Fibroblast of lung (primary cell): Measurements from ENCODE around the gene RAB6A. TPM values are rescaled to one million over a fixed set of nuclear protein-coding genes. Genes with fewer than 3 reads are reported as not detected.

Experiments used
- DNase-seq, 2 donors: peaks; one replicate each; pipeline versions ENCODE4 v3.0.0 to v3.0.0-alpha.2; 2010; ENCODE audit warnings: low read depth in 2 of 2
- H2AFZ ChIP-seq: 2 replicates; pipeline ENCODE4 v1.5.1; 2012; ENCODE audit warnings: low read length, control low read depth, inconsistent platforms
- H3K27ac ChIP-seq: 2 replicates; pipeline ENCODE4 v1.5.1; 2011; ENCODE audit warnings: low read length, control low read depth; ENCODE audit not compliant: insufficient read depth
- H3K27me3 ChIP-seq: 2 replicates; pipeline ENCODE4 v1.5.1; 2011; ENCODE audit warnings: mild to moderate bottlenecking, low read length; ENCODE audit not compliant: control insufficient read depth, insufficient read depth
- H3K36me3 ChIP-seq: 2 replicates; pipeline ENCODE4 v1.5.1; 2011; ENCODE audit warnings: low read length; ENCODE audit not compliant: control insufficient read depth, insufficient read depth
- H3K4me1 ChIP-seq: 2 replicates; pipeline ENCODE4 v1.5.1; 2011; ENCODE audit warnings: low read length; ENCODE audit not compliant: control insufficient read depth, insufficient read depth; ENCODE audit errors: extremely low read depth
- H3K4me2 ChIP-seq: 2 replicates; pipeline ENCODE4 v1.5.1; 2011; ENCODE audit warnings: low read length, control low read depth; ENCODE audit not compliant: insufficient read depth; ENCODE audit errors: extremely low read depth
- H3K4me3 ChIP-seq, 4 experiments: fragments of 200-600 bp in 1 of 4; sonication (generic) in 1 of 4; replicated peaks in 1 of 4; 2 replicates each; pipeline ENCODE4 v1.5.1; 2011 to 2016; ENCODE audit warnings: low read length in 4 of 4, low read depth in 3 of 4, mild to moderate bottlenecking in 3 of 4, control low read depth in 2 of 4, inconsistent platforms in 1 of 4, mixed read lengths in 1 of 4; ENCODE audit not compliant: insufficient read depth in 1 of 4; ENCODE audit errors: control extremely low read depth in 1 of 4
- H3K79me2 ChIP-seq: 2 replicates; pipeline ENCODE4 v1.5.1; 2012; ENCODE audit warnings: mild to moderate bottlenecking, low read length, inconsistent platforms; ENCODE audit not compliant: control insufficient read depth, insufficient read depth
- H3K9ac ChIP-seq: 2 replicates; pipeline ENCODE4 v1.5.1; 2011; ENCODE audit warnings: mild to moderate bottlenecking, low read length, control low read depth; ENCODE audit not compliant: insufficient read depth
- H3K9me3 ChIP-seq: 2 replicates; pipeline ENCODE4 v1.5.1; 2012; ENCODE audit warnings: low read depth, low read length; ENCODE audit not compliant: control insufficient read depth, insufficient read depth
- H4K20me1 ChIP-seq: 2 replicates; pipeline ENCODE4 v1.5.1; 2011; ENCODE audit warnings: low read length; ENCODE audit not compliant: control insufficient read depth, insufficient read depth; ENCODE audit errors: extremely low read depth
- CTCF ChIP-seq, 2 donors: IDR thresholded peaks in 1 of 2; conservative IDR thresholded peaks in 1 of 2; 1 replicate in 1 of 2; 2 replicates in 1 of 2; pipeline ENCODE4 v1.5.1; 2011 to 2012; ENCODE audit warnings: low read length in 2 of 2, control low read depth in 1 of 2, inconsistent platforms in 1 of 2, low read depth in 1 of 2, mild to moderate bottlenecking in 1 of 2
- EZH2 ChIP-seq: IDR thresholded peaks from 2 replicates; pipeline ENCODE4 v1.5.1; 2012; ENCODE audit warnings: low read length, control low read depth, mild to moderate bottlenecking; ENCODE audit errors: missing control alignments
- polyA plus RNA-seq, 2 donors: library from polyadenylated mRNA; depleted of rRNA in 1 of 2; stranded (reverse) in 1 of 2; unstranded in 1 of 2; fragments of >200 nt; gene quantifications; 2 replicates each; pipeline ENCODE4 v1.2.1, GENCODE V29; 2011 to 2012; ENCODE audit warnings: missing spikeins in 1 of 2
- total RNA-seq: library from RNA; depleted of rRNA; stranded (reverse); fragments of >200 nt; gene quantifications from 2 replicates; pipeline ENCODE4 v1.2.1, GENCODE V29; 2014

RAB6A gene
- total and polyA plus RNA-seq, 2 donors (not counting 1 experiment from before 2014, with no cell fraction given) = 103 to 255 TPM

DNA sequence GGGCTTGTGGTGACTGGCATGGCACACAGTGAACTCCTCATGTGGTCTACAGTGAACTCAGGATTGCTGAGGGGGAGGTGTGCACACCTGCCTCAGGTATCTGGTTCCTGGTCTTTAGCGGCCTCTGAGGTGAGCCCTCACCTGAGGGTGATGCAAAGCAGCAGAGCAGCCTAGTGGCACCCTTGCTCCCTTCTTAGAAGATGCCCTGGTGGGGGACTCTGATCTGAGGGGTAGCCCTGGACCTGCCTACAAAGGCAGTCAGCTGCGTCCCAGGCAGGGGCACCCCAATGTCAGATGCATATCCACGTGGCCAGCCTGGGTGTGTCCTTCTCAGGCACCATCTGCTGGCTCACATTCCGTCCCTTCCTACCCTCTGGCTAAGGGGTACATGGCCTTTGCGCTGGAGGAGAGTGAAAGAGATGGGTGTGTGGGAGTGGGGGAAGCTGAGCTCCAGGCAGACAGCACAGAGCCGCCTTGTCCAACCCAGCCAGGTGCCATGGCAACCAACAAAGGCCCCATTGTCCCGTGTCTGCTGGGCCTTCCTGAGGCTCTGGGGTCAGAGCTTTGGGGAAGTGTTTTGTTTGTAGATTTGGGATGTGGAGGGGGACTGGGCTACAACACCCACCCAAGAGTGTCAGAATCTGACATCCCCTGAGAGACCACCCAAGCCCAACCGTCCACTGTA lies 108.7 kb downstream of the RAB6A start:
- no peak for TF ChIP-seq CTCF (conservative IDR thresholded peaks at IDR 0.05 in 1 of 2, IDR thresholded peaks at IDR 0.05 in 1 of 2; ENCODE audit: low read depth in 1 of 2, low read length in 2 of 2)
- TF ChIP-seq EZH2 = no peak
- Histone ChIP-seq H3K36me3 (no peaks in the 10 kb centered on the region), H4K20me1 (no peaks in the 10 kb centered on the region), H3K4me1 (no peaks in the 10 kb centered on the region), H3K27ac (no peak overlapping the region), H2AFZ (no peak overlapping the region), H3K4me3 (no peak overlapping the region), H3K27me3 (peaks cover 5% of the 10 kb centered on the region), H3K9me3 (no peaks in the 10 kb centered on the region), H3K79me2 (no peaks in the 10 kb centered on the region), H3K4me2 (no peak overlapping the region), H3K9ac (no peak overlapping the region)
- DNase-seq = no peak

DNA sequence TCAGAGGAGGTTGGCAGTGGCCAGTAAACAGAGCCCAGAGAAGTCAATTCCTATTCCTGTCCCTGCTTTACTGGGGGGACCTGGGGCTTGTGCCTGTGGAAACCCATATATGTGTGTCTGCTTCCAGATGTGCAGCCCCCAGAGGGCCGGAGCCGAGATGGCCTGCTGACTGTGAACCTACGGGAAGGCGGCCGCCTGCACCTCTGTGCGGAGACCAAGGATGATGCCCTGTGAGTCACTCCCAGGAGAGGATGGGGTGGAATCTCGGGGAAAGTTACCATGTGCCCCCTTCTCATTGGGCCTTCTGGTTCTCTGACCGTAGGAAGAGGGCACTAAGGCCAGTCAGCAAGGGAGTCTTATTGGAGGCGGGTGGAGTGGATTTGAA lies 109.2 kb downstream of the RAB6A start:
- Histone ChIP-seq H3K27ac (no peak overlapping the region), H3K9me3 (no peaks in the 10 kb centered on the region), H3K36me3 (no peaks in the 10 kb centered on the region), H3K4me1 (no peaks in the 10 kb centered on the region), H3K9ac (no peak overlapping the region), H2AFZ (no peak overlapping the region), H4K20me1 (no peaks in the 10 kb centered on the region), H3K79me2 (no peaks in the 10 kb centered on the region), H3K4me3 (no peak overlapping the region), H3K4me2 (no peak overlapping the region), H3K27me3 (peaks cover 8% of the 10 kb centered on the region)
- TF ChIP-seq EZH2 (no peak), CTCF (conservative IDR thresholded peaks at IDR 0.05 in 1 of 2, IDR thresholded peaks at IDR 0.05 in 1 of 2; ENCODE audit: low read depth in 1 of 2, low read length in 2 of 2) (no peak)
- no peak for DNase-seq

GRCh38 chr11:73651252-73651651 lies 109.6 kb downstream of the RAB6A start:
- no peak for DNase-seq
- H3K79me2 ChIP-seq = no peaks in the 10 kb centered on the region
- H3K9me3 ChIP-seq = no peaks in the 10 kb centered on the region
- H3K4me3 ChIP-seq = no peak overlapping the region
- no peak overlapping the region for H3K4me2 ChIP-seq
- no peaks in the 10 kb centered on the region for H3K4me1 ChIP-seq
- H3K9ac ChIP-seq = no peak overlapping the region
- no peak overlapping the region for H2AFZ ChIP-seq
- no peak overlapping the region for H3K27ac ChIP-seq
- H3K27me3 ChIP-seq = peaks cover 8% of the 10 kb centered on the region
- H4K20me1 ChIP-seq = no peaks in the 10 kb centered on the region
- TF ChIP-seq EZH2 = no peak
- TF ChIP-seq CTCF (conservative IDR thresholded peaks at IDR 0.05 in 1 of 2, IDR thresholded peaks at IDR 0.05 in 1 of 2; ENCODE audit: low read depth in 1 of 2, low read length in 2 of 2) = no peak
- no peaks in the 10 kb centered on the region for H3K36me3 ChIP-seq
